ENCODE measurements around the gene PARD3B. TPM values are rescaled to one million over a fixed set of nuclear protein-coding genes. Genes with fewer than 3 reads are reported as not detected.

Gene PARD3B
- total RNA-seq, 1 donor from 2014 or later: 10.3 TPM

GRCh38 chr2:204885747-204886146 is 340.5 kb downstream of the PARD3B start:
- DNase-seq (ENCODE audit: extremely low read depth, low read depth, low spot score): no peak

- no peak for DNase-seq (ENCODE audit: extremely low read depth, low read depth, low spot score)
Observed at GRCh38 chr2:204886713-204887112, 341.4 kb downstream of the PARD3B start.

GRCh38 chr2:204888222-204888621 is 342.9 kb downstream of the PARD3B start:
- no peak for DNase-seq (ENCODE audit: extremely low read depth, low read depth, low spot score)

GRCh38 chr2:204890680-204891079 is 345.4 kb downstream of the PARD3B start:
- DNase-seq (ENCODE audit: extremely low read depth, low read depth, low spot score): no peak

GRCh38 chr2:204891739-204892138 is 346.5 kb downstream of the PARD3B start:
- DNase-seq (ENCODE audit: extremely low read depth, low read depth, low spot score): no peak

GRCh38 chr2:204892506-204893255 is 347.4 kb downstream of the PARD3B start:
- no peak for DNase-seq (ENCODE audit: extremely low read depth, low read depth, low spot score)

GRCh38 chr2:204896146-204896545 is 350.9 kb downstream of the PARD3B start:
- no peak for DNase-seq (ENCODE audit: extremely low read depth, low read depth, low spot score)

GRCh38 chr2:204897561-204897960 is 352.3 kb downstream of the PARD3B start:
- DNase-seq (ENCODE audit: extremely low read depth, low read depth, low spot score): no peak

- DNase-seq (ENCODE audit: extremely low read depth, low read depth, low spot score): no peak
Observed at GRCh38 chr2:204898928-204899640, 353.8 kb downstream of the PARD3B start.

GRCh38 chr2:204899983-204900382 is 354.7 kb downstream of the PARD3B start:
- DNase-seq (ENCODE audit: extremely low read depth, low read depth, low spot score): no peak

GRCh38 chr2:204900487-204900886 is 355.2 kb downstream of the PARD3B start:
- peak; percentile 42 for DNase-seq (ENCODE audit: extremely low read depth, low read depth, low spot score)

GRCh38 chr2:204900910-204901309 is 355.6 kb downstream of the PARD3B start:
- no peak for DNase-seq (ENCODE audit: extremely low read depth, low read depth, low spot score)

GRCh38 chr2:204901591-204901990 is 356.3 kb downstream of the PARD3B start:
- DNase-seq (ENCODE audit: extremely low read depth, low read depth, low spot score): no peak

GRCh38 chr2:204909791-204910190 is 364.5 kb downstream of the PARD3B start:
- no peak for DNase-seq (ENCODE audit: extremely low read depth, low read depth, low spot score)

- no peak for DNase-seq (ENCODE audit: extremely low read depth, low read depth, low spot score)
Observed at GRCh38 chr2:204913312-204913711, 368.0 kb downstream of the PARD3B start.

- DNase-seq (ENCODE audit: extremely low read depth, low read depth, low spot score): no peak
Observed at GRCh38 chr2:204913854-204914464, 368.7 kb downstream of the PARD3B start.

GRCh38 chr2:204914708-204915107 is 369.4 kb downstream of the PARD3B start:
- no peak for DNase-seq (ENCODE audit: extremely low read depth, low read depth, low spot score)

- DNase-seq (ENCODE audit: extremely low read depth, low read depth, low spot score): no peak
Observed at GRCh38 chr2:204917089-204917701, 371.9 kb downstream of the PARD3B start.

- DNase-seq (ENCODE audit: extremely low read depth, low read depth, low spot score): no peak
Observed at GRCh38 chr2:204920776-204921175, 375.5 kb downstream of the PARD3B start.

GRCh38 chr2:204923957-204924356 is 378.7 kb downstream of the PARD3B start:
- DNase-seq (ENCODE audit: extremely low read depth, low read depth, low spot score): no peak

GRCh38 chr2:204931562-204931961 is 386.3 kb downstream of the PARD3B start:
- DNase-seq (ENCODE audit: extremely low read depth, low read depth, low spot score): no peak

Data from glomerular endothelial cell (primary cell).